ENCODE data around the gene FBXW11.
"Not testable (repeated sequence)": the region's sequence is repeated elsewhere in the genome, so short reads cannot be mapped to it uniquely, and the experiment has no call there.

Gene FBXW11

GRCh38 chr5:171980792-171981191 lies 25.6 kb downstream of the FBXW11 start:
- no peak for DNase-seq

- DNase-seq, result no peak
Observed at GRCh38 chr5:171979606-171980005, 26.8 kb downstream of the FBXW11 start.

- no peak for DNase-seq
Observed at GRCh38 chr5:171978519-171978918, 27.9 kb downstream of the FBXW11 start.

- DNase-seq, result no peak
Observed at GRCh38 chr5:171978016-171978415, 28.4 kb downstream of the FBXW11 start.

GRCh38 chr5:171977244-171977950 lies 29.0 kb downstream of the FBXW11 start:
- not testable (repeated sequence) for DNase-seq

- no peak for DNase-seq
Observed at GRCh38 chr5:171975877-171976667, 30.4 kb downstream of the FBXW11 start.

- peak; percentile 60 for DNase-seq
Observed at GRCh38 chr5:171975262-171975876, 31.1 kb downstream of the FBXW11 start.

- DNase-seq, result no peak
Observed at GRCh38 chr5:171970826-171971225, 35.6 kb downstream of the FBXW11 start.

- DNase-seq, result no peak
Observed at GRCh38 chr5:171969288-171969880, 37.1 kb downstream of the FBXW11 start.

- no peak for DNase-seq
Observed at GRCh38 chr5:171968531-171968930, 37.9 kb downstream of the FBXW11 start.

GRCh38 chr5:171966964-171967363 lies 39.5 kb downstream of the FBXW11 start:
- DNase-seq, result no peak

GRCh38 chr5:171966270-171966669 lies 40.2 kb downstream of the FBXW11 start:
- no peak for DNase-seq

GRCh38 chr5:171965745-171966144 lies 40.7 kb downstream of the FBXW11 start:
- no peak for DNase-seq

GRCh38 chr5:171963416-171963815 lies 43.0 kb downstream of the FBXW11 start:
- no peak for DNase-seq

- no peak for DNase-seq
Observed at GRCh38 chr5:171961117-171961516, 45.3 kb downstream of the FBXW11 start.

- no peak for DNase-seq
Observed at GRCh38 chr5:171957591-171958251, 48.7 kb downstream of the FBXW11 start.

- no peak for DNase-seq
Observed at GRCh38 chr5:171956887-171957495, 49.4 kb downstream of the FBXW11 start.

GRCh38 chr5:171956314-171956713 lies 50.1 kb downstream of the FBXW11 start:
- DNase-seq, result no peak

- DNase-seq, result no peak
Observed at GRCh38 chr5:171955761-171956160, 50.7 kb downstream of the FBXW11 start.

GRCh38 chr5:171954721-171955120 lies 51.7 kb downstream of the FBXW11 start:
- DNase-seq, result peak; percentile 89

GRCh38 chr5:171953860-171954701 lies 52.4 kb downstream of the FBXW11 start:
- peak; percentile 85 for DNase-seq
